H9 (cell line): ENCODE measurements around the gene MRPL2. TPM values are rescaled to one million over a fixed set of nuclear protein-coding genes. Genes with fewer than 3 reads are reported as not detected.

ENCODE experiments used
- DNase-seq: peaks from one replicate; pipeline ENCODE4 v3.0.0-alpha.2; 2017
- H2AFZ ChIP-seq: one replicate; pipeline ENCODE4 v1.6.1; 2013; ENCODE audit warnings: mild to moderate bottlenecking, low read length, control low read depth, moderate library complexity
- H2AK5ac ChIP-seq: 2 replicates; pipeline ENCODE4 v1.6.1; 2013; ENCODE audit warnings: low read length, control low read depth, mixed read lengths; ENCODE audit not compliant: insufficient read length
- H2BK120ac ChIP-seq: one replicate; pipeline ENCODE4 v1.6.1; 2013; ENCODE audit warnings: low read depth, mild to moderate bottlenecking, low read length, control low read depth, inconsistent platforms; ENCODE audit not compliant: poor library complexity, severe bottlenecking
- H2BK12ac ChIP-seq: 2 replicates; pipeline ENCODE4 v1.6.1; 2013; ENCODE audit warnings: low read length, control low read depth, mixed read lengths, low read depth; ENCODE audit not compliant: insufficient read length
- H2BK15ac ChIP-seq: 2 replicates; pipeline ENCODE4 v1.6.1; 2013; ENCODE audit warnings: low read depth, low read length, control low read depth
- H2BK20ac ChIP-seq: one replicate; pipeline ENCODE4 v1.6.1; 2013; ENCODE audit warnings: low read depth, mild to moderate bottlenecking, low read length, control low read depth, inconsistent platforms; ENCODE audit not compliant: poor library complexity, severe bottlenecking
- H2BK5ac ChIP-seq: 2 replicates; pipeline ENCODE4 v1.6.1; 2013; ENCODE audit warnings: low read length, control low read depth, mixed read lengths; ENCODE audit not compliant: insufficient read length
- H3K14ac ChIP-seq: 2 replicates; pipeline ENCODE4 v1.6.1; 2013; ENCODE audit warnings: low read length, control low read depth; ENCODE audit not compliant: insufficient read depth
- H3K18ac ChIP-seq: 2 replicates; pipeline ENCODE4 v1.6.1; 2013; ENCODE audit warnings: low read depth, mild to moderate bottlenecking, mixed read lengths, low read length, control low read depth; ENCODE audit not compliant: insufficient read length
- H3K23ac ChIP-seq: 2 replicates; pipeline ENCODE4 v1.6.1; 2013; ENCODE audit warnings: low read length, control low read depth, mixed read lengths, low read depth; ENCODE audit not compliant: insufficient read length
- H3K23me2 ChIP-seq: 2 replicates; pipeline ENCODE4 v1.6.1; 2013; ENCODE audit warnings: low read depth, mild to moderate bottlenecking, mixed read lengths, low read length, control low read depth; ENCODE audit not compliant: insufficient read length, poor library complexity, severe bottlenecking
- H3K27ac ChIP-seq: 2 replicates; pipeline ENCODE4 v1.5.1; 2013; ENCODE audit warnings: low read length, control low read depth, mixed read lengths, low read depth; ENCODE audit not compliant: insufficient read length
- H3K27me3 ChIP-seq: 2 replicates; pipeline ENCODE4 v1.6.1; 2013; ENCODE audit warnings: low read length, control low read depth, inconsistent platforms; ENCODE audit not compliant: insufficient read depth
- H3K4ac ChIP-seq: 2 replicates; pipeline ENCODE4 v1.6.1; 2013; ENCODE audit warnings: low read depth, mild to moderate bottlenecking, control low read depth, inconsistent platforms, low read length, moderate library complexity
- H3K4me1 ChIP-seq: 2 replicates; pipeline ENCODE4 v1.6.1; 2013; ENCODE audit warnings: low read length, control low read depth, inconsistent platforms; ENCODE audit not compliant: insufficient read depth
- H3K4me2 ChIP-seq: 2 replicates; pipeline ENCODE4 v1.6.1; 2013; ENCODE audit warnings: low read length, control low read depth, mixed read lengths; ENCODE audit not compliant: insufficient read length, insufficient read depth
- H3K56ac ChIP-seq: 2 replicates; pipeline ENCODE4 v1.6.1; 2013; ENCODE audit warnings: low read depth, mild to moderate bottlenecking, mixed read lengths, low read length, control low read depth; ENCODE audit not compliant: insufficient read length
- H3K79me1 ChIP-seq: 2 replicates; pipeline ENCODE4 v1.6.1; 2013; ENCODE audit warnings: low read depth, mild to moderate bottlenecking, moderate library complexity, low read length, control low read depth, inconsistent platforms; ENCODE audit not compliant: insufficient read depth, poor library complexity, severe bottlenecking
- H3K79me2 ChIP-seq: 2 replicates; pipeline ENCODE4 v1.6.1; 2013; ENCODE audit warnings: low read length, control low read depth, inconsistent platforms; ENCODE audit not compliant: insufficient read depth
- H3K9ac ChIP-seq: 2 replicates; pipeline ENCODE4 v1.6.1; 2013; ENCODE audit warnings: low read length, control low read depth, mixed read lengths; ENCODE audit not compliant: insufficient read length; ENCODE audit errors: extremely low read depth
- H3K9me3 ChIP-seq: one replicate; pipeline ENCODE4 v1.6.1; 2013; ENCODE audit warnings: low read depth, low read length, inconsistent platforms; ENCODE audit not compliant: control insufficient read depth
- H3T11ph ChIP-seq: one replicate; pipeline ENCODE4 v1.6.1; 2013; ENCODE audit warnings: mild to moderate bottlenecking, low read length, control low read depth, inconsistent platforms
- H4K20me1 ChIP-seq: one replicate; pipeline ENCODE4 v1.6.1; 2013; ENCODE audit not compliant: control insufficient read depth, insufficient read length, insufficient read depth
- H4K5ac ChIP-seq: 2 replicates; pipeline ENCODE4 v1.6.1; 2013; ENCODE audit warnings: low read depth, mild to moderate bottlenecking, mixed read lengths, low read length, control low read depth; ENCODE audit not compliant: insufficient read length
- H4K8ac ChIP-seq: replicated peaks from 2 replicates; pipeline ENCODE4 v1.6.1; 2013; ENCODE audit warnings: low read length, control low read depth, mixed read lengths, low read depth; ENCODE audit not compliant: insufficient read length
- H4K91ac ChIP-seq: 2 replicates; pipeline ENCODE4 v1.6.1; 2013; ENCODE audit warnings: low read depth, mild to moderate bottlenecking, moderate library complexity, mixed read lengths, low read length, control low read depth; ENCODE audit not compliant: insufficient read length
- H3K27ac Mint-ChIP-seq, 3 experiments: 2 replicates in 2 of 3; 3 replicates in 1 of 3; pipeline ENCODE4 v1.8.0; 2020 to 2021; ENCODE audit warnings: mixed read lengths in 3 of 3, mild to moderate bottlenecking in 1 of 3, moderate library complexity in 1 of 3
- H3K27me3 Mint-ChIP-seq: 2 replicates; pipeline ENCODE4 v1.8.0; 2021; ENCODE audit warnings: low read depth, mild to moderate bottlenecking, moderate library complexity, mixed read lengths
- H3K36me3 Mint-ChIP-seq, 3 experiments: 2 replicates in 2 of 3; 3 replicates in 1 of 3; pipeline ENCODE4 v1.8.0; 2020 to 2021; ENCODE audit warnings: low read depth in 3 of 3, mixed read lengths in 3 of 3; ENCODE audit not compliant: insufficient read depth in 1 of 3
- H3K4me1 Mint-ChIP-seq, 2 experiments: 2 replicates each; pipeline ENCODE4 v1.8.0; 2020; ENCODE audit warnings: mixed read lengths in 2 of 2
- H3K4me3 Mint-ChIP-seq, 2 experiments: 2 replicates in 1 of 2; 3 replicates in 1 of 2; pipeline ENCODE4 v1.8.0; 2020 to 2021; ENCODE audit warnings: mild to moderate bottlenecking in 2 of 2, mixed read lengths in 2 of 2, moderate library complexity in 1 of 2
- H3K9me3 Mint-ChIP-seq, 2 experiments: 2 replicates in 1 of 2; 3 replicates in 1 of 2; pipeline ENCODE4 v1.8.0; 2020; ENCODE audit warnings: mild to moderate bottlenecking in 2 of 2, mixed read lengths in 2 of 2, moderate library complexity in 1 of 2
- WGBS: extraction: QIAGEN DNeasy Blood & Tissue Kit; methylation state at CpG from one replicate; pipeline ENCODE4 v1.1.7; 2013; ENCODE audit warnings: missing lambda C conversion rate, low lambda C conversion rate, mixed read lengths; ENCODE audit not compliant: insufficient read length; ENCODE audit errors: extremely low coverage; 5-methylcytosine and 5-hydroxymethylcytosine counted together
- total RNA-seq: library from RNA; stranded (reverse); gene quantifications from 2 replicates; pipeline ENCODE4 v1.2.1, GENCODE V29; 2021
- TF ChIP-seq, protein P1 (sequence below): fragments of 200-600 bp; sonication (generic); conservative IDR thresholded peaks from 3 replicates; pipeline ENCODE4 v1.8.0; 2021; ENCODE audit warnings: antibody characterized with exemption, mild to moderate bottlenecking

MRPL2 gene
- total RNA-seq, 1 experiment from 2014 or later = 74.4 TPM

DNA sequence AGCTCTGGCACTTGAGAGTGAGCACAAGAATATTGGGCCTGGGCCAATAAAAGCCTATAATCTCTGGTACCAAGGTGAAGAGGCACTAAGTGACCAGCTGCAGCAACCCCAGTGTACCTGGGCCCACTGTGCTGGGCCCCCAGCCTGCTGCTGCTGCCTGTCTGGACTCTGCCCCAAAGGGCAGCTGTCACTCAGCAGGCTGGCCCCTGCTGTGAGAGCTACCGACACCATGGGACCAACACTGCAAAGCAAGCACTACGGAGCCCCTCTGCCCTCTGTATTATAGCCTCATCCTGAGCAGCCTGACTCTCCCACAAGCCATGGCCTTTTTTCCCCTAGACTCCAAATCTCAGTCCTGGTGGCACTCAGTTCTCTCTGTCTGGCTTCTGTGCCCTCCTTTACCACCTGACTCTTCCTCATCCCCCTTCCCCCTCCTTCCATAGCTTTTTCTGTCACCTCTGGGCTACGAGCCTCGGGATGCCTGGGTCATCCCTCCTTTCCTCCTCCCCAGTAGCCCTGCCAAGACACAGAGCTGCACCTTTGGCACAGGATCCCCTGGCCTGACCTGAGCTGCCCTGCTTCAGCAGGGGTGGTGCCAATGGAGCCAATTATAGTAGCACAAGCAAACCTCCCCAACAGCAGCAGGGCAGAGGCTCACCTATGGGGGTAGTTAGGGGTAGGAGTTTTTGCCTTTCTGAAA is 23.6 kb downstream of the MRPL2 start:
- H3K9ac ChIP-seq = no peak overlapping the region
- H3K36me3 Mint-ChIP-seq = peaks cover 32 to 88% (median 71%) of the 10 kb centered on the region in 3 experiments; a peak in 6 of 7 replicates

More for the DNA sequence above, 23.6 kb downstream of the MRPL2 start:
- H2BK15ac ChIP-seq = no peak overlapping the region
- H3K79me1 ChIP-seq = no peaks in the 10 kb centered on the region
- no peak overlapping the region for H2BK20ac ChIP-seq
- no peak overlapping the region for H3K14ac ChIP-seq
- no peak overlapping the region for H3K27ac ChIP-seq
- H2BK120ac ChIP-seq = no peak overlapping the region
- H3K4me3 Mint-ChIP-seq = no peak overlapping the region
- no peaks in the 10 kb centered on the region for H3K9me3 Mint-ChIP-seq
- no peaks in the 10 kb centered on the region for H3K23me2 ChIP-seq
- whole genome bisulfite sequencing = no CpG with 5 or more reads among the region's 4 CpGs
- H4K5ac ChIP-seq = no peak overlapping the region
- no peak overlapping the region for H3K18ac ChIP-seq
- H3T11ph ChIP-seq = no peak overlapping the region
- no peaks in the 10 kb centered on the region for H3K9me3 ChIP-seq
- H3K79me2 ChIP-seq = no peaks in the 10 kb centered on the region
- H3K23ac ChIP-seq = no peak overlapping the region
- TF ChIP-seq, protein P1, sequence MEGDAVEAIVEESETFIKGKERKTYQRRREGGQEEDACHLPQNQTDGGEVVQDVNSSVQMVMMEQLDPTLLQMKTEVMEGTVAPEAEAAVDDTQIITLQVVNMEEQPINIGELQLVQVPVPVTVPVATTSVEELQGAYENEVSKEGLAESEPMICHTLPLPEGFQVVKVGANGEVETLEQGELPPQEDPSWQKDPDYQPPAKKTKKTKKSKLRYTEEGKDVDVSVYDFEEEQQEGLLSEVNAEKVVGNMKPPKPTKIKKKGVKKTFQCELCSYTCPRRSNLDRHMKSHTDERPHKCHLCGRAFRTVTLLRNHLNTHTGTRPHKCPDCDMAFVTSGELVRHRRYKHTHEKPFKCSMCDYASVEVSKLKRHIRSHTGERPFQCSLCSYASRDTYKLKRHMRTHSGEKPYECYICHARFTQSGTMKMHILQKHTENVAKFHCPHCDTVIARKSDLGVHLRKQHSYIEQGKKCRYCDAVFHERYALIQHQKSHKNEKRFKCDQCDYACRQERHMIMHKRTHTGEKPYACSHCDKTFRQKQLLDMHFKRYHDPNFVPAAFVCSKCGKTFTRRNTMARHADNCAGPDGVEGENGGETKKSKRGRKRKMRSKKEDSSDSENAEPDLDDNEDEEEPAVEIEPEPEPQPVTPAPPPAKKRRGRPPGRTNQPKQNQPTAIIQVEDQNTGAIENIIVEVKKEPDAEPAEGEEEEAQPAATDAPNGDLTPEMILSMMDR = no peak
- H4K8ac ChIP-seq = no peak overlapping the region
- no peak overlapping the region for H3K4ac ChIP-seq
- no peak overlapping the region for H2BK5ac ChIP-seq
- peak overlapping the region in 1 of 3 experiments; percentile 37; a peak in 4 of 7 replicates for H3K27ac Mint-ChIP-seq
- no peak overlapping the region for H2AK5ac ChIP-seq
- H3K4me1 Mint-ChIP-seq = no peaks in the 10 kb centered on the region
- no peaks in the 10 kb centered on the region for H3K4me1 ChIP-seq
- no peak overlapping the region for H3K56ac ChIP-seq
- no peaks in the 10 kb centered on the region for H3K27me3 ChIP-seq
- H2AFZ ChIP-seq = no peak overlapping the region
- H4K91ac ChIP-seq = no peak overlapping the region
- H3K27me3 Mint-ChIP-seq = no peaks in the 10 kb centered on the region; the same call in none of the 2 replicates
- DNase-seq = peak; percentile 23
- H3K4me2 ChIP-seq = no peak overlapping the region
- no peaks in the 10 kb centered on the region for H4K20me1 ChIP-seq
- H2BK12ac ChIP-seq = no peak overlapping the region
